ENCODE data around the gene ITPA. TPM values are rescaled to one million over a fixed set of nuclear protein-coding genes. Genes with fewer than 3 reads are reported as not detected.
A peak's percentile ranks its signal among the peaks of the same experiment; 100 is the strongest.

The ITPA gene
- total RNA-seq, 4 donors from 2014 or later, result 32.0 to 42.9 (median 35.7) TPM

GRCh38 chr20:3250091-3250504 is 40.8 kb downstream of the ITPA start:
- ATAC-seq (ENCODE audit: low FRiP score) (no peak), DNase-seq (ENCODE audit: low spot score) (no peak)
- TF ChIP-seq CTCF (IDR thresholded peaks at IDR 0.05), result no peak

- ATAC-seq (ENCODE audit: low FRiP score) (peak; percentile 78), DNase-seq (ENCODE audit: low spot score) (no peak)
- TF ChIP-seq CTCF (IDR thresholded peaks at IDR 0.05), result no peak
These were observed 42.5 kb downstream of the ITPA start for GRCh38 chr20:3251806-3252205.

- no peak for ATAC-seq (ENCODE audit: low FRiP score)
- TF ChIP-seq CTCF (IDR thresholded peaks at IDR 0.05), result no peak
- DNase-seq (ENCODE audit: low spot score), result no peak
These were observed 46.4 kb downstream of the ITPA start for GRCh38 chr20:3255728-3256127.

GRCh38 chr20:3258429-3258828 is 49.1 kb downstream of the ITPA start:
- TF ChIP-seq CTCF (IDR thresholded peaks at IDR 0.05), result no peak
- no peak for ATAC-seq (ENCODE audit: low FRiP score)
- DNase-seq (ENCODE audit: low spot score), result no peak

- no peak for ATAC-seq (ENCODE audit: low FRiP score)
- no peak for DNase-seq (ENCODE audit: low spot score)
These were observed 53.3 kb downstream of the ITPA start for GRCh38 chr20:3262566-3262965.

GRCh38 chr20:3270051-3270450 is 60.8 kb downstream of the ITPA start:
- no peak for TF ChIP-seq CTCF (IDR thresholded peaks at IDR 0.05)
- ATAC-seq (ENCODE audit: low FRiP score), result no peak
- no peak for DNase-seq (ENCODE audit: low spot score)

More at GRCh38 chr20:3262566-3262965, 53.3 kb downstream of the ITPA start:
- no peak for TF ChIP-seq CTCF (IDR thresholded peaks at IDR 0.05)

GRCh38 chr20:3273371-3273770 is 64.1 kb downstream of the ITPA start:
- no peak for TF ChIP-seq CTCF (IDR thresholded peaks at IDR 0.05)
- DNase-seq (ENCODE audit: low spot score), result no peak
- no peak for ATAC-seq (ENCODE audit: low FRiP score)

Other genes with a start within 250 kb of the ITPA start
- not detected for gene GNRH2, start 165.9 kb upstream of the ITPA start, total RNA-seq
- gene MRPS26, start 163.4 kb upstream of the ITPA start, total RNA-seq, result 10 to 100 TPM; 35.5 to 43.2 (median 37.7) TPM
- gene OXT, start 137.9 kb upstream of the ITPA start, total RNA-seq, result not detected
- not detected for gene AVP, start 124.8 kb upstream of the ITPA start, total RNA-seq
- gene FASTKD5, start 49.6 kb upstream of the ITPA start, total RNA-seq, result 10 to 100 TPM; 14.9 to 24.6 (median 17.0) TPM
- 1 to 10 TPM; 4.6 to 6.4 (median 5.6) TPM for gene UBOX5, start 49.6 kb upstream of the ITPA start, total RNA-seq
- gene LZTS3, start 35.9 kb upstream of the ITPA start, total RNA-seq, result 1 to 10 TPM; 5.5 to 8.5 (median 8.0) TPM
- 10 to 100 TPM; 61.5 to 76.5 (median 68.2) TPM for gene DDRGK1, start 4.8 kb upstream of the ITPA start, total RNA-seq
- gene SLC4A11, start 29.7 kb downstream of the ITPA start, total RNA-seq, result 1 to 10 TPM in 2 of 4 donors, under 1 TPM in 2; 0.74 to 1.7 (median 0.95) TPM
- gene DNAAF9, start 198.2 kb downstream of the ITPA start, total RNA-seq, result 10 to 100 TPM; 18.5 to 34.4 (median 25.6) TPM